Thyroid gland (tissue), 4 donors: ENCODE data around the gene CRYBA4. TPM values are rescaled to one million over a fixed set of nuclear protein-coding genes. Genes with fewer than 3 reads are reported as not detected.
A peak's percentile ranks its signal among the peaks of the same experiment; 100 is the strongest.

ENCODE experiments used
- DNase-seq, 2 donors: peaks; one replicate each; pipeline ENCODE4 v3.0.0-alpha.2; 2019
- H3K27ac ChIP-seq, 3 donors: fragments of 200-600 bp; sonication (generic); 1 replicate in 2 of 3; 2 replicates in 1 of 3; pipeline ENCODE4 v1.5.1; 2016 to 2019; ENCODE audit warnings: mild to moderate bottlenecking in 1 of 3, moderate library complexity in 1 of 3
- H3K27me3 ChIP-seq: fragments of 200-600 bp; sonication (generic); one replicate; pipeline ENCODE4 v1.5.1; 2019
- H3K36me3 ChIP-seq, 2 donors: fragments of 200-600 bp; sonication (generic); one replicate each; pipeline ENCODE4 v1.5.1; 2016 to 2019
- H3K4me1 ChIP-seq, 2 donors: fragments of 200-600 bp; sonication (generic); one replicate each; pipeline ENCODE4 v1.5.1; 2017 to 2019
- H3K4me3 ChIP-seq, 3 donors: fragments of 200-600 bp; sonication (generic); replicated peaks in 1 of 3; 1 replicate in 2 of 3; 2 replicates in 1 of 3; pipeline ENCODE4 v1.5.1; 2016; ENCODE audit warnings: mild to moderate bottlenecking in 1 of 3
- H3K9me3 ChIP-seq: fragments of 200-600 bp; sonication (generic); one replicate; pipeline ENCODE4 v1.5.1; 2017
- CTCF ChIP-seq, 6 experiments: fragments of 200-600 bp in 3 of 6; fragments of 450-650 bp in 3 of 6; sonication (generic) in 3 of 6; IDR thresholded peaks; one replicate each; pipeline ENCODE4 v1.5.1; 2016 to 2019; ENCODE audit warnings: antibody characterized with exemption in 6 of 6, mild to moderate bottlenecking in 2 of 6, inconsistent platforms in 1 of 6, moderate library complexity in 1 of 6
- POLR2A ChIP-seq, 2 donors: fragments of 450-650 bp; IDR thresholded peaks; one replicate each; pipeline ENCODE4 v1.6.1; 2017; ENCODE audit warnings: antibody characterized with exemption in 2 of 2, mild to moderate bottlenecking in 2 of 2, moderate library complexity in 1 of 2
- WGBS, 2 donors: methylation state at CpG; one replicate each; pipeline ENCODE4 v1.1.5; 2017; 5-methylcytosine and 5-hydroxymethylcytosine counted together
- intact Hi-C: fragments of 100-400 bp; cut with DNase I; formaldehyde crosslinking; loops from one replicate; pipeline ENCODE4 v1.15.1; 2023
- total RNA-seq, 4 donors: library from RNA; depleted of rRNA; stranded (reverse); fragments of >200 nt; gene quantifications; one replicate each; pipeline ENCODE4 v1.2.3, GENCODE V29; 2016

Gene CRYBA4
- total RNA-seq, 4 donors from 2014 or later = not detected

GRCh38 chr22:26669060-26669481 is 47.3 kb downstream of the CRYBA4 start:
- no peak overlapping the region for H3K27ac ChIP-seq
- no peaks in the 10 kb centered on the region for H3K36me3 ChIP-seq
- no peak for DNase-seq
- H3K27me3 ChIP-seq = no peaks in the 10 kb centered on the region
- peaks cover 14 to 17% of the 10 kb centered on the region in 2 donors for H3K4me1 ChIP-seq
- TF ChIP-seq CTCF (IDR thresholded peaks at IDR 0.05) = peak in 1 of 6 experiments; percentile 22
- TF ChIP-seq POLR2A (IDR thresholded peaks at IDR 0.05) = no peak
- 48 to 58% methylated on average over 2 of the region's 2 CpGs for WGBS, 2 donors
- no peak overlapping the region for H3K4me3 ChIP-seq
- H3K9me3 ChIP-seq = no peaks in the 10 kb centered on the region
- intact Hi-C loops = loop anchor here (10.0 kb wide), 1 partner anchor 304 kb away; no protein-coding TSS in a partner anchor

- Histone ChIP-seq H3K36me3 (no peaks in the 10 kb centered on the region), H3K9me3 (no peaks in the 10 kb centered on the region), H3K4me3 (no peak overlapping the region), H3K4me1 (peaks cover 19 to 27% of the 10 kb centered on the region in 2 donors), H3K27ac (no peak overlapping the region), H3K27me3 (no peaks in the 10 kb centered on the region)
- DNase-seq = no peak
- no peak for TF ChIP-seq CTCF (IDR thresholded peaks at IDR 0.05)
- no peak for TF ChIP-seq POLR2A (IDR thresholded peaks at IDR 0.05)
- intact Hi-C loops = loop anchor here (10.0 kb wide), 1 partner anchor 1134 kb away; the partner anchor contains the start of gene MN1
- WGBS, 2 donors = 83 to 89% methylated on average over 4 of the region's 4 CpGs
Observed at GRCh38 chr22:26670459-26670858, 48.7 kb downstream of the CRYBA4 start.

- TF ChIP-seq POLR2A (IDR thresholded peaks at IDR 0.05) (no peak), CTCF (IDR thresholded peaks at IDR 0.05) (no peak)
- 87 to 88% methylated on average over 11 to 15 of the region's 15 CpGs for WGBS, 2 donors
- H3K27ac ChIP-seq = peak overlapping the region; percentile 94 to 98 (median 94)
- H3K4me1 ChIP-seq = peaks cover 19 to 32% of the 10 kb centered on the region in 2 donors
- no peaks in the 10 kb centered on the region for H3K9me3 ChIP-seq
- intact Hi-C loops = loop anchor here (10.0 kb wide), 1 partner anchor 1133 kb away; the partner anchor contains the start of gene MN1
- DNase-seq = peak; percentile 17 to 25
- no peak overlapping the region for H3K4me3 ChIP-seq
- no peaks in the 10 kb centered on the region for H3K27me3 ChIP-seq
- no peaks in the 10 kb centered on the region for H3K36me3 ChIP-seq
Observed at GRCh38 chr22:26671317-26672059, 49.7 kb downstream of the CRYBA4 start.

GRCh38 chr22:26672060-26672471 is 50.3 kb downstream of the CRYBA4 start:
- no peaks in the 10 kb centered on the region for H3K36me3 ChIP-seq
- intact Hi-C loops = loop anchor here (10.0 kb wide), 1 partner anchor 1133 kb away; the partner anchor contains the start of gene MN1
- H3K4me3 ChIP-seq = peak overlapping the region in 1 of 3 donors; percentile 76
- 81 to 92% methylated on average over 8 of the region's 8 CpGs for WGBS, 2 donors
- no peaks in the 10 kb centered on the region for H3K9me3 ChIP-seq
- peak overlapping the region; percentile 94 to 98 (median 94) for H3K27ac ChIP-seq
- peaks cover 19 to 32% of the 10 kb centered on the region in 2 donors for H3K4me1 ChIP-seq
- H3K27me3 ChIP-seq = no peaks in the 10 kb centered on the region
- no peak for DNase-seq
- TF ChIP-seq CTCF (IDR thresholded peaks at IDR 0.05) (peak in 1 of 6 experiments; percentile 7), POLR2A (IDR thresholded peaks at IDR 0.05) (no peak)
